Thyroid gland (tissue), 4 donors: ENCODE data around the gene PRPH. TPM values are rescaled to one million over a fixed set of nuclear protein-coding genes. Genes with fewer than 3 reads are reported as not detected.

ENCODE experiments used
- DNase-seq, 2 donors: peaks; one replicate each; pipeline ENCODE4 v3.0.0-alpha.2; 2019
- H3K27ac ChIP-seq, 3 donors: fragments of 200-600 bp; sonication (generic); 1 replicate in 2 of 3; 2 replicates in 1 of 3; pipeline ENCODE4 v1.5.1; 2016 to 2019; ENCODE audit warnings: mild to moderate bottlenecking in 1 of 3, moderate library complexity in 1 of 3
- H3K27me3 ChIP-seq: fragments of 200-600 bp; sonication (generic); one replicate; pipeline ENCODE4 v1.5.1; 2019
- H3K36me3 ChIP-seq, 2 donors: fragments of 200-600 bp; sonication (generic); one replicate each; pipeline ENCODE4 v1.5.1; 2016 to 2019
- H3K4me1 ChIP-seq, 2 donors: fragments of 200-600 bp; sonication (generic); one replicate each; pipeline ENCODE4 v1.5.1; 2017 to 2019
- H3K4me3 ChIP-seq, 3 donors: fragments of 200-600 bp; sonication (generic); replicated peaks in 1 of 3; 1 replicate in 2 of 3; 2 replicates in 1 of 3; pipeline ENCODE4 v1.5.1; 2016; ENCODE audit warnings: mild to moderate bottlenecking in 1 of 3
- H3K9me3 ChIP-seq: fragments of 200-600 bp; sonication (generic); one replicate; pipeline ENCODE4 v1.5.1; 2017
- POLR2A ChIP-seq, 2 donors: fragments of 450-650 bp; IDR thresholded peaks; one replicate each; pipeline ENCODE4 v1.6.1; 2017; ENCODE audit warnings: antibody characterized with exemption in 2 of 2, mild to moderate bottlenecking in 2 of 2, moderate library complexity in 1 of 2
- whole genome bisulfite sequencing, 2 donors: methylation state at CpG; one replicate each; pipeline ENCODE4 v1.1.5; 2017; 5-methylcytosine and 5-hydroxymethylcytosine counted together
- intact Hi-C: fragments of 100-400 bp; cut with DNase I; formaldehyde crosslinking; loops from one replicate; pipeline ENCODE4 v1.15.1; 2023
- total RNA-seq, 4 donors: library from RNA; depleted of rRNA; stranded (reverse); fragments of >200 nt; gene quantifications; one replicate each; pipeline ENCODE4 v1.2.3, GENCODE V29; 2016
- TF ChIP-seq, protein P1 (sequence below), 6 experiments: fragments of 200-600 bp in 3 of 6; fragments of 450-650 bp in 3 of 6; sonication (generic) in 3 of 6; IDR thresholded peaks; one replicate each; pipeline ENCODE4 v1.5.1; 2016 to 2019; ENCODE audit warnings: antibody characterized with exemption in 6 of 6, mild to moderate bottlenecking in 2 of 6, inconsistent platforms in 1 of 6, moderate library complexity in 1 of 6

The PRPH gene
- total RNA-seq, 4 donors from 2014 or later = 0.67 TPM; not detected in 3

DNA sequence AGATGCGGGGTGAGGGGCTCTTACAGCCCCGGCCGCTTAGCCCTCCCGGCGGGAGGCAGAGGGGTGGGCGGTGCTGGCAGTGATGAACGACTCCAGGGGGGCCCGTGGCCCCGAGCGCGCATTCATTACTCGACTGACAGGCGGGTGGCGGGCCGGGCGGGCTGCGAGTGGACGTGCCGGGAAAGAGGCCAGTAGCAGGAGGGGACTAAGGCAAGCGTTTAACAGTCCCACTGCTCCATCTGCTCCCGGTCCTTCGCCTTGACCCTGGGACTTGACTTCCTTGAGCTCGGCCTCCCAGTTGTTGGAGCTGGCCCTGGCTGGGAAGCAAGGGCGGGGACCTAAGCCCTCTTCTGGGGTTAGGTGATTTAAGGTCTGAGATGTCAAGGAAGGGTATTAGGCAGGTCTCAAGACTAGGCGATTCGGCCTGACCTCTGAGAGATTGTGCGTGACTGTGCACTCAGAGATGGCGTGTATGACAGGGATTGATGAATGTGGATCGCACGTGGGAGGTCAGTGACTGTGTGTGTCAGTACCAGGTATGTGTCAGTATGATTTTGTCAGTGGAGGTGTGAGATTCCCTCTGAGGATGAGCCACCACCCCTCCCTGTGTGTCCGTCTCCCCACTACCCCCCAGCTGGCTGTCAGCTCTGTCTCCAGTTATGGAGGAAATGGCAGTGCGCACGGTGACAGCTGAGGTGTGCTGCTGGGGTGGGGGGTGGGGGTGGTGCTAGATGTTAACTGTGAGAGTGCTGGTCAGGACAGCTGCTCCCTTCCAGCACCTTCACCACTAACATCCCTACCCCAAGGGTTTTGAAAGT lies 48.2 kb downstream of the PRPH start:
- Histone ChIP-seq H3K4me1 (peaks cover 41 to 69% of the 10 kb centered on the region in 2 donors), H3K27me3 (no peaks in the 10 kb centered on the region)
- intact Hi-C loops = no loop called here

DNA sequence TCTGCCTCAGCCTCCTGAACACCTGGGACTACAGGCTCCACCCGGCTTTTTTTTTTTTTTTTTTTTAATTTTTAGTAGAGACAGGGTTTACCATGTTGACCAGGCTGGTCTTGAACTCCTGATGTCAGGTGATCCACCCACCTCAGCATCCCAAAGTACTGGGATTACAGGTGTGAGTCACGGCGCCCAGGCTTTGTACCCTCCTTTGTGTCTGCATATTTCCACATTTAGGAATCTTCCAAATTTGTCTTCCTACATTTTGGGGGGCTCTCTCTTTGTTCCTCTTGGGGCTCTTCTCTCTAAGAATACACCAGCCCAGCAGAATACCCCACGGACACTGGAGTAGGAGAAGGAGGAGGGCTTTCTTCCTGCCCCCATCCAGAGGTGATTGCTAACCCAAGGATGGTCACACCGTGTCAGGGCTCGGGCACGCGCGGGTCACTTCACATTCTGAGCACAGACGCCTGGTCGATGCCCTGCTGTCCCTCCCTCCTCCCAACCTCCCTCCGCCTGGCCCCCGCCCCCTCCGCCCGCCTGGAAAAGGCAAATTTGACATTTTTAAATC lies 49.6 kb downstream of the PRPH start:
- intact Hi-C loops = no loop called here
- Histone ChIP-seq H3K4me1 (peaks cover 47 to 77% of the 10 kb centered on the region in 2 donors), H3K4me3 (peak overlapping the region in 1 of 3 donors; percentile 26)

More for the DNA sequence above, 48.2 kb downstream of the PRPH start:
- no peaks in the 10 kb centered on the region for H3K36me3 ChIP-seq
- H3K27ac ChIP-seq = peak overlapping the region in 1 of 3 donors; percentile 65
- H3K9me3 ChIP-seq = no peaks in the 10 kb centered on the region
- TF ChIP-seq, protein P1, sequence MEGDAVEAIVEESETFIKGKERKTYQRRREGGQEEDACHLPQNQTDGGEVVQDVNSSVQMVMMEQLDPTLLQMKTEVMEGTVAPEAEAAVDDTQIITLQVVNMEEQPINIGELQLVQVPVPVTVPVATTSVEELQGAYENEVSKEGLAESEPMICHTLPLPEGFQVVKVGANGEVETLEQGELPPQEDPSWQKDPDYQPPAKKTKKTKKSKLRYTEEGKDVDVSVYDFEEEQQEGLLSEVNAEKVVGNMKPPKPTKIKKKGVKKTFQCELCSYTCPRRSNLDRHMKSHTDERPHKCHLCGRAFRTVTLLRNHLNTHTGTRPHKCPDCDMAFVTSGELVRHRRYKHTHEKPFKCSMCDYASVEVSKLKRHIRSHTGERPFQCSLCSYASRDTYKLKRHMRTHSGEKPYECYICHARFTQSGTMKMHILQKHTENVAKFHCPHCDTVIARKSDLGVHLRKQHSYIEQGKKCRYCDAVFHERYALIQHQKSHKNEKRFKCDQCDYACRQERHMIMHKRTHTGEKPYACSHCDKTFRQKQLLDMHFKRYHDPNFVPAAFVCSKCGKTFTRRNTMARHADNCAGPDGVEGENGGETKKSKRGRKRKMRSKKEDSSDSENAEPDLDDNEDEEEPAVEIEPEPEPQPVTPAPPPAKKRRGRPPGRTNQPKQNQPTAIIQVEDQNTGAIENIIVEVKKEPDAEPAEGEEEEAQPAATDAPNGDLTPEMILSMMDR (IDR thresholded peaks at IDR 0.05) = no peak
- TF ChIP-seq POLR2A (IDR thresholded peaks at IDR 0.05) = no peak
- peak overlapping the region in 1 of 3 donors; percentile 34 for H3K4me3 ChIP-seq
- WGBS, 2 donors = 15 to 29% methylated on average over 19 to 23 of the region's 33 CpGs
- DNase-seq = peak in 1 of 2 donors; percentile 39

DNA sequence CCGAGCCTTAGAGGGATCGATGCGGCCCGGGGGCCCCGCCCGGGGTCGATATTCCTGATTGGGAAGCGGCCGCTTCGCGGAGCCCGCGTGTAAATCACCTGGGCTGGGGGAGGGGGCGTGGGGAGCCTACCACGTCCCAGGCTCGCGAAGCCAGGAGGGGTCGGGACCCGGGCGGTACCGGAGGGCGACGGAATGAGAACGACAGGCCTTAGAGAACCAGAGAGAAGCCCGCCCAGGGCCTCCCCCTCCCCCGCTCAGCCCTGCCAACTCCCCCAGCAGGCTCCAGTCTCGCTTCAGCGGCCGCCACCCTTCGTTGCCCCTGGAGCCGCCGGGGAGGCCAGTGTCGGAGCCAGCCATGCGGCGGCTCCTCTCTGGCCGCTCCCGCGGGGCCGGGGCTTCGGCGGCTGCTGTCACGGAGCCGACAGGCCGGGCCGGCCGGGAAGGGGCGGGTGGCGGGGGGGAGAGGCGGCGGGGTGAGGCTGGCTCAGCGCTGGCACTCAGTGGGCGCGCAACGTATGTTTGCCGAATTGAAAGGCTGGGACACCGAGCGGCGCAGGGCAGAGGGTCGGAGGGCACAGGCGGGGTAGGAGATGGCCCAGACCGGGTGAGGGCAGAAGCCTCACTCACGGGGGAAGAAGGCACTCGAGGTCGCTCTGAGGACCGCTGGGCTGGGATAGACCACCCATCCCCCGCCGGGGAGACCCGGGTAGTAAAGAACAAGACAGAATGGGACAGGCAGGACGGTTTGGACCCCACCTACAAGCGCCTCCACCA lies 50.3 kb downstream of the PRPH start:
- TF ChIP-seq, protein P1 (IDR thresholded peaks at IDR 0.05) = no peak
- TF ChIP-seq POLR2A (IDR thresholded peaks at IDR 0.05) = peak in 1 of 2 donors; percentile 21
- DNase-seq = peak; percentile 93 to 94
- WGBS, 2 donors = 1 to 6% methylated on average over 23 to 27 of the region's 70 CpGs
- intact Hi-C loops = no loop called here
- Histone ChIP-seq H3K4me3 (peak overlapping the region in 1 of 3 donors; percentile 26), H3K4me1 (peaks cover 47 to 75% of the 10 kb centered on the region in 2 donors), H3K36me3 (no peaks in the 10 kb centered on the region), H3K27ac (peak overlapping the region in 2 of 3 donors; percentile 61 to 86), H3K9me3 (no peaks in the 10 kb centered on the region), H3K27me3 (no peaks in the 10 kb centered on the region)

More for the DNA sequence above, 49.6 kb downstream of the PRPH start:
- no peaks in the 10 kb centered on the region for H3K27me3 ChIP-seq
- H3K27ac ChIP-seq = peak overlapping the region in 2 of 3 donors; percentile 61 to 86
- DNase-seq = peak; percentile 51 to 63
- H3K9me3 ChIP-seq = no peaks in the 10 kb centered on the region
- 20 to 28% methylated on average over 8 to 15 of the region's 15 CpGs for WGBS, 2 donors
- no peaks in the 10 kb centered on the region for H3K36me3 ChIP-seq
- no peak for TF ChIP-seq POLR2A (IDR thresholded peaks at IDR 0.05)
- TF ChIP-seq, protein P1 (IDR thresholded peaks at IDR 0.05) = no peak

DNA sequence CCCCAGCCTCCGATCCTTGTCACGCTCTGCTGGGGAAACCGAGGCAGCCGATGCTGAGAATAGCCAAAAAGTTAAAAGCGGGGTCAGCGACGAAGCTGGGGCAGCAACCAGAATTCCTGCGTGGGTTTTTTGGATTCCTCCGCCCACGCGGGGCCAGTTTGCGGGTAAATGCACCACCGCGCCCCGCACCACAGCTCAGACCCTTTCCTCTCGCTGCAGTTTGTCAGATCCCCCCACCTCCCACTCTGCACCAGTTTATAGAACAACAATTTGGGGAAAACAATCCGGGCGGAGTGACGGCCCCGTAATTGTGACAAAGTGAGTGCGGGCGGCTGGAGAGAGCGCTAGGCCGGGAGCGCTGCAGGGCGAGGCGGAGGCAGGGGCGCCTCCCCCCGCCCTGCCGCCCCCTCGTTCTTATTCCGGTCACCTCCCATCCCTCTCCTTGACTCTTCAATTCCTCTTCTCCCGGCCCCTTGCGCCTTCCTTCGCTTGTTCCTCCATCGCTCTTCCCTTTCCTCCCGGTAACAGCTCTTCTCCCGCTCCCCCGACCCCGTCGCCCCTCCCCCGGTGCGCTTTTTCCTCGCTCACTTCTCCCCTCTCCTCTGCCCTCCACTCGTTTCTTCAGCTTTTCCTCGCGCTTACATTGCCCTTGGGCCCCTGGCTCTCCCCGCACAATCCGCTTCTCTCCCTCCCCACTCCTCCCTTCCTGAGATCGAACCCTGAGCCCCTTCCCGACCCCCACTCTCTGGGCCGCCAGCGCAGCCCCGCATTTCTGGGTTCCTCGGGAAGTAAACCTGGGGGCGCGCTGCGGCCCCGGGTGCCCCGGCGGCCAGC lies 51.1 kb downstream of the PRPH start:
- no peaks in the 10 kb centered on the region for H3K27me3 ChIP-seq
- no peak for TF ChIP-seq POLR2A (IDR thresholded peaks at IDR 0.05)
- TF ChIP-seq, protein P1 (IDR thresholded peaks at IDR 0.05) = no peak
- H3K4me3 ChIP-seq = peak overlapping the region; percentile 3 to 26 (median 21)
- intact Hi-C loops = no loop called here
- H3K36me3 ChIP-seq = no peaks in the 10 kb centered on the region
- peak overlapping the region in 2 of 3 donors; percentile 61 to 86 for H3K27ac ChIP-seq
- DNase-seq = peak; percentile 25 to 28
- no peaks in the 10 kb centered on the region for H3K9me3 ChIP-seq
- peaks cover 47 to 75% of the 10 kb centered on the region in 2 donors for H3K4me1 ChIP-seq
- WGBS, 2 donors = 5 to 8% methylated on average over 50 to 61 of the region's 61 CpGs
